Suprapubic skin (tissue), 3 donors: Measurements from ENCODE around the gene VWDE.

Source experiments
- CTCF ChIP-seq, 2 donors: fragments of 200-600 bp in 1 of 2; fragments of 450-650 bp in 1 of 2; sonication (generic) in 1 of 2; IDR thresholded peaks; one replicate each; pipeline ENCODE4 v1.5.1; 2016 to 2019; ENCODE audit warnings: antibody characterized with exemption in 2 of 2, mild to moderate bottlenecking in 1 of 2, moderate library complexity in 1 of 2
- POLR2A ChIP-seq, 2 donors: fragments of 450-650 bp; IDR thresholded peaks; one replicate each; pipeline ENCODE4 v1.6.1; 2017; ENCODE audit warnings: antibody characterized with exemption in 2 of 2, mild to moderate bottlenecking in 2 of 2, moderate library complexity in 2 of 2

- no peak for TF ChIP-seq CTCF (IDR thresholded peaks at IDR 0.05)
- TF ChIP-seq POLR2A (IDR thresholded peaks at IDR 0.05), result no peak
Observed at GRCh38 chr7:12422554-12423320, 19.1 kb upstream of the VWDE start.
